SK-MEL-5 (cell line): ENCODE measurements around the gene TP53TG3E. TPM values are rescaled to one million over a fixed set of nuclear protein-coding genes. Genes with fewer than 3 reads are reported as not detected.
A peak's percentile ranks its signal among the peaks of the same experiment; 100 is the strongest.
"Not testable (repeated sequence)": the region's sequence is repeated elsewhere in the genome, so short reads cannot be mapped to it uniquely, and the experiment has no call there.

Source experiments
- DNase-seq: peaks from one replicate; pipeline ENCODE4 v3.0.0-alpha.2; 2016; ENCODE audit warnings: low read depth, low spot score
- in situ Hi-C: cut with HindIII; loops from 2 replicates; pipeline ENCODE4 v1.10.0; 2016; ENCODE audit warnings: low sequenced_read_pairs, high pct_unique_total_duplicates, low pct_unique_long_range_greater_than_20kb
- polyA plus RNA-seq, 2 experiments: library from polyadenylated mRNA; depleted of rRNA; stranded (reverse); fragments of >200 nt; gene quantifications; 2 replicates each; pipeline ENCODE4 v1.2.3, GENCODE V29; 2015
- small RNA-seq, 2 experiments: library from RNA; depleted of rRNA; stranded (forward); fragments of <200 nt; gene quantifications; one replicate each; pipeline ENCODE3, GENCODE V24; 2014
- total RNA-seq: library from RNA; depleted of rRNA; stranded (reverse); fragments of >200 nt; shearing (Covaris generic); gene quantifications from 2 replicates; pipeline ENCODE4 v1.2.3, GENCODE V29; 2014; rRNA removed

TP53TG3E gene, protein sequence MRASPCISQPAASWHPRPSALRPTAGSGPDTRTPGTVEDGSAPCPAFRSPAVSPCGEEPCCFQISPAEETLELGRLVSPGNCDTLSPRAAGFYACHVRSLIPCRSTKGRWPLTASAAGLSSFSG
- total RNA-seq, result not detected in 2 replicates
- polyA plus RNA-seq (2015; cell fraction: cytosol; rRNA removed), result not detected in 2 replicates
- not detected in 2 replicates for polyA plus RNA-seq (2015; cell fraction: nucleus; rRNA removed)

DNA sequence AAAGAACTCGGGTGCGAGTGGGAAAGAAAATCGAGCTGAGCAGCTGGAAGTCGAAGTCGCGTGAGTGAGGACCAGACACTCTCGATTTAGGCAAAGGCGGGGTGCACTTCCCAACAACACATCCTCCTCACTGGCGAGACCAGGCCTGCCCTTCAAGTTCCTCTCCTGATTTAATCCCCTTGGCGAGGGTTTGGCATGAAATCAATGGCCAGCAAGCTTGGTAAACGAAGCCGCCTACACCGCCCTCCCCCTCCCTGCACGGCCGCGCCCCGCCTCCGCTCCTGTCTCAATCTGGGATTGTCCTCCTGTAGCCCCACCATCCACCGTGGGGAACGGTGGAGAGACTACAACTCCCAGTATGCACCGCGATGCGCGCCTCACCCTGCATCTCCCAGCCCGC is at the start of gene TP53TG3E:
Gene TP53TG3E, plus strand, starts transcription at position 301 of the 400 bp plus-strand sequence. Its CDS starts 68 bp downstream, at position 369.
- in situ Hi-C loops, DNase-seq: not testable (repeated sequence)

DNA sequence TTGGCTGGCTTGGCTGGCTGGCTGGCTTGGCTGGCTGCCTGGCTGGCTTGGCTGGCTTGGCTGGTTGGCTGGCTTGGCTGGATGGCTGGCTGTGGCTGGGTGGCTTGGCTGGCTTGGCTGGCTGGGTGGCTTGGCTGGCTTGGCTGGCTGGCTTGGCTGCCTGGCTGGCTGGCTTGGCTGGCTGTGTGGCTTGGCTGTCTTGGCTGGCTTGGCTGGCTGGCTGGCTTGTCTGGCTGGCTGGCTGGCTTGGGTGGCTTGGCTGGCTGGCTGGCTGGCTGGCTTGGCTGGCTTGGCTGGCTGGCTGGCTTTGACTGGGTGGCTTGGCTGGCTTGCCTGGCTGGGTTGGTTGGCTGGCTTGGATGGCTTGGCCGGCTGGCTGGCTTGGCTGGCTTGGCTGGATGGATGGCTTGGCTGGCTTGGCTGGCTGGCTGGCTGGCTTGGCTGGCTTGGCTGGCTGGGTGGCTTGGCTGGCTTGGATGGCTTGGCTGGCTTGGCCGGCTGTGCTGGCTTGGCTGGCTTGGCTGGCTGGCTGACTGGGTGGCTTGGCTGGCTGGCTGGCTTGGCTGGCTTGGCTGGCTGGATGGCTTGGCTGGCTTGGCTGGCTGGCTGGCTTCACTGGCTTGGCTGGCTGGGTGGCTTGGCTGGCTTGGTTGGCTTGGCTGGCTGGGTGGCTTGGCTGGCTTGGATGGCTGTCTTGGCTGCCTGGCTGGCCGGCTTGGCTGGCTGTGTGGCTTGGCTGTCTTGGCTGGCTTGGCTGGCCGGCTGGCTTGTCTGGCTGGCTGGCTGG is 32.3 kb downstream of the TP53TG3E start:
- in situ Hi-C loops, DNase-seq: not testable (repeated sequence)

DNA sequence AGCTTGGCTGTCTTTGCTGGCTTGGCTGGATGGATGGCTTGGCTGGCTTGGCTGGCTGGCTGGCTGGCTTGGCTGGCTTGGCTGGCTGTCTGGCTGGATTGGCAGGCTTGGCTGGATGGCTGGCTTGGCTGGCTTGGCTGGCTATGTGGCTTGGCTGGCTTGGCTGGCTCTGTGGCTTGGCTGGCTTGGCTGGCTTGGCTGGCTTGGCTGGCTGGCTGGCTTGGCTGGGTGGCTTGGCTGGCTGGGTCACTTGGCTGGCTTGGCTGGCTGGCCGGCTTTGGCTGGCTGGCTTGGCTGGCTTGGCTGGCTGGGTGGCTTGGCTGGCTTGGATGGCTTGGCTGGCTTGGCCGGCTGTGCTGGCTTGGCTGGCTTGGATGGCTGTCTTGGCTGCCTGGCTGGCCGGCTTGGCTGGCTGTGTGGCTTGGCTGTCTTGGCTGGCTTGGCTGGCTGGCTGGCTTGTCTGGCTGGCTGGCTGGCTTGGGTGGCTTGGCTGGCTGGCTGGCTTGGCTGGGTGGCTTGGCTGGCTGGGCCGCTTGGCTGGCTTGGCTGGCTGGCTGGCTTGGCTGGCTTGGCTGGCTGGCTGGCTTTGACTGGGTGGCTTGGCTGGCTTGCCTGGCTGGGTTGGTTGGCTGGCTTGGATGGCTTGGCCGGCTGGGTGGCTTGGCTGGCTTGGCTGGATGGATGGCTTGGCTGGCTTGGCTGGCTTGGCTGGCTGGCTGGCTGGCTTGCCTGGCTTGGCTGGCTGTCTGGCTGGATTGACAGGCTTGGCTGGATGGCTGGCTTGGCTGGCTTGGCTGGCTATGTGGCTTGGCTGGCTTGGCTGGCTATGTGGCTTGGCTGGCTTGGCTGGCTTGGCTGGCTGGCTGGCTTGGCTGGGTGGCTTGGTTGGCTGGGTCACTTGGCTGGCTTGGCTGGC is 33.8 kb downstream of the TP53TG3E start:
- peak; percentile 0 for DNase-seq
- in situ Hi-C loops, result not testable (repeated sequence)

DNA sequence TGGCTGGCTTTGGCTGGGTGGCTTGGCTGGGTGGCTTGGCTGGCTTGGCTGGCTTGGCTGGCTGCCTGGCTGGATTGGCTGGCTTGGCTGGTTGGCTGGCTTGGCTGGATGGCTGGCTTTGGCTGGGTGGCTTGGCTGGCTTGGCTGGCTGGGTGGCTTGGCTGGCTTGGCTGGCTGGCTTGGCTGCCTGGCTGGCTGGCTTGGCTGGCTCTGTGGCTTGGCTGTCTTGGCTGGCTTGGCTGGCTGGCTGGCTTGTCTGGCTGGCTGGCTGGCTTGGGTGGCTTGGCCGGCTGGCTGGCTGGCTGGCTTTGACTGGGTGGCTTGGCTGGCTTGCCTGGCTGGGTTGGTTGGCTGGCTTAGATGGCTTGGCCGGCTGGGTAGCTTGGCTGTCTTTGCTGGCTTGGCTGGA is 34.4 kb downstream of the TP53TG3E start:
- in situ Hi-C loops, DNase-seq: not testable (repeated sequence)

DNA sequence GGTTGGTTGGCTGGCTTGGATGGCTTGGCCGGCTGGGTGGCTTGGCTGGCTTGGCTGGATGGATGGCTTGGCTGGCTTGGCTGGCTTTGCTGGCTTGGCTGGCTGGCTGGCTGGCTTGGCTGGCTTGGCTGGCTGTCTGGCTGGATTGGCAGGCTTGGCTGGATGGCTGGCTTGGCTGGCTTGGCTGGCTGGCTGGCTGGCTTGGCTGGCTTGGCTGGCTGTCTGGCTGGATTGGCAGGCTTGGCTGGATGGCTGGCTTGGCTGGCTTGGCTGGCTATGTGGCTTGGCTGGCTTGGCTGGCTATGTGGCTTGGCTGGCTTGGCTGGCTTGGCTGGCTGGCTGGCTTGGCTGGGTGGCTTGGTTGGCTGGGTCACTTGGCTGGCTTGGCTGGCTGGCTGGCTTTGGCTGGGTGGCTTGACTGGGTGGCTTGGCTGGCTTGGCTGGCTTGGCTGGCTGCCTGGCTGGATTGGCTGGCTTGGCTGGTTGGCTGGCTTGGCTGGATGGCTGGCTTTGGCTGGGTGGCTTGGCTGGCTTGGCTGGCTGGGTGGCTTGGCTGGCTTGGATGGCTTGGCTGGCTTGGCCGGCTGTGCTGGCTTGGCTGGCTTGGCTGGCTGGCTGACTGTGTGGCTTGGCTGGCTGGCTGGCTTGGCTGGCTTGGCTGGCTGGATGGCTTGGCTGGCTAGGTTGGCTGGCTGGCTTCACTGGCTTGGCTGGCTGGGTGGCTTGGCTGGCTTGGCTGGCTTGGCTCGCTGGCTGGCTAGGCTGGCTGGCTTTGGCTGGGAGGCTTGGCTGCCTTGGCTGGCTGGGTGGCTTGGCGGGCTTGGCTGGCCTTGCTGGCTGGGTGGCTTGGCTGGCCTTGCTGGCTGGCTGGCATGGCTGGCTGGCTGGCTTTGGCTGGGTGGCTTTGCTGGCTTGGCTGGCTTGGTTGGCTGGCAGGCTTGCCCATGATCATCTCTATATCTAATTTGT is 35.3 kb downstream of the TP53TG3E start:
- DNase-seq, in situ Hi-C loops: not testable (repeated sequence)

Small RNA genes lying within 50 kb of the gene (small RNA-seq; reads per million reads assigned to genes)
- 0 reads per million in 2 experiments for gene AC141257.3

Other genes with a start within 250 kb of the TP53TG3E start
- gene TP53TG3C, start 110.1 kb upstream of the TP53TG3E start, total RNA-seq, result not detected in 2 replicates
- not detected in 2 replicates for gene TP53TG3B, start 56.5 kb downstream of the TP53TG3E start, total RNA-seq
- not detected in 2 replicates for gene TP53TG3F, start 155.3 kb downstream of the TP53TG3E start, total RNA-seq